H4 (cell line): Measurements from ENCODE around the gene LTBR. TPM values are rescaled to one million over a fixed set of nuclear protein-coding genes. Genes with fewer than 3 reads are reported as not detected.
A peak's percentile ranks its signal among the peaks of the same experiment; 100 is the strongest.

Experiments used
- DNase-seq: peaks from one replicate; pipeline ENCODE4 v3.0.0-alpha.2; 2015; ENCODE audit warnings: low spot score
- total RNA-seq: library from RNA; depleted of rRNA; stranded (reverse); fragments of >200 nt; shearing (Covaris generic); gene quantifications from 2 replicates; pipeline ENCODE4 v1.2.3, GENCODE V29; 2014

Gene LTBR
- total RNA-seq, 1 experiment from 2014 or later, result 19.5 TPM

- no peak for DNase-seq
Measured at GRCh38 chr12:6367969-6368892, 15.7 kb upstream of the LTBR start.

GRCh38 chr12:6368906-6369525 lies 14.9 kb upstream of the LTBR start:
- no peak for DNase-seq

GRCh38 chr12:6369916-6370575 lies 13.9 kb upstream of the LTBR start:
- DNase-seq, result no peak

- DNase-seq, result no peak
Measured at GRCh38 chr12:6370576-6370935, 13.4 kb upstream of the LTBR start.

GRCh38 chr12:6370994-6371754 lies 12.8 kb upstream of the LTBR start:
- peak; percentile 98 for DNase-seq

GRCh38 chr12:6372403-6373003 lies 11.5 kb upstream of the LTBR start:
- peak; percentile 95 for DNase-seq

GRCh38 chr12:6373022-6373787 lies 10.8 kb upstream of the LTBR start:
- DNase-seq, result no peak

- DNase-seq, result no peak
Measured at GRCh38 chr12:6374028-6374785, 9.8 kb upstream of the LTBR start.

GRCh38 chr12:6374786-6375160 lies 9.2 kb upstream of the LTBR start:
- no peak for DNase-seq

GRCh38 chr12:6375269-6376078 lies 8.5 kb upstream of the LTBR start, which contains the start of gene SCNN1A:
TSS of gene SCNN1A (minus strand) at chr12:6375563. CDS start at chr12:6374783, 780 bp downstream.
- no peak for DNase-seq

- DNase-seq, result peak; percentile 70
Measured at GRCh38 chr12:6376079-6376869, 7.7 kb upstream of the LTBR start.

GRCh38 chr12:6376870-6377666 lies 6.9 kb upstream of the LTBR start:
- DNase-seq, result no peak

- DNase-seq, result no peak
Measured at GRCh38 chr12:6377667-6377994, 6.3 kb upstream of the LTBR start.

- no peak for DNase-seq
Measured at GRCh38 chr12:6378709-6379472, 5.1 kb upstream of the LTBR start.

- no peak for DNase-seq
Measured at GRCh38 chr12:6380141-6381121, 3.5 kb upstream of the LTBR start.

- DNase-seq, result no peak
Measured at GRCh38 chr12:6382371-6382770, 1.6 kb upstream of the LTBR start.
